ENCODE results near the gene CEBPE.

CEBPE gene

DNA sequence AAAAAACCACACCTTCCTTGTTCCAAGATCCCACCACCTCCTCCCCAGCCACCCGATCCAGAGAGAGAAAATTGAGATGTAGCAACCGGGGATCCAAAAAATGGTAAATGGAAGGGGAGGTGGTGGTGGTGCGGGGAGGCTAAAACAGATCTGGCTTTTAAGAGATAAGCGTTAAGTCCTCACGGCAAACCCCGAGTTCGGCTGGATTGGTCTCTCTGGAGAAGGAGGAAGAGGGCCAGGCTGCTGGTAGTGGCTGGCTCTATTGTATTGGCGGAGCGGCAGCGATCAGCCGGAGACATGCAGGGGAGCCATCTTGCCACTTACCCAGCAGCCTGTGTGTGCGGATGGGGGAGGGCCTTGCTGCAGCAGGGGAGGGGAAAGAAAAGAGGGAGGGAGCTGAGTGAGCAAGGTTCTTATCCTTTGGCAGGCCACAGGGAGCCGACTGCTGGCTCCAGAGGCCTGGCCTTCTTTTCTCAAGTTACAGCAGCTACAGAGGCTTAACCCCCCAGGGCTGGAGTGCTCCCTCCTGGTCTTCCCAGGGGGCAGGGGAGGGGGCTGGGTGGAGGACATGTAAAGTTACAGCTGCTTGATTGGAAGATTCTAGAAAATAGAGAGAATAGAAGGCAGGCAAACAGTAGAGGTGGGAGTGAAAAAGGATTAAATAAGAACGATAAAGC lies 47.7 kb downstream of the CEBPE start:
- H3K4me3 ChIP-seq (ENCODE audit: low read depth, low read length), result peak overlapping the region; percentile 70
- H3K4me2 ChIP-seq (ENCODE audit: low read length), result peak overlapping the region; percentile 85
- H3K9me3 ChIP-seq (ENCODE audit: control insufficient read depth, low read length), result no peaks in the 10 kb centered on the region
- peaks cover 5% of the 10 kb centered on the region for H3K79me2 ChIP-seq
- H2AFZ ChIP-seq, result peak overlapping the region; percentile 74
- no peak overlapping the region for H3K9ac ChIP-seq
- TF ChIP-seq, protein P1, sequence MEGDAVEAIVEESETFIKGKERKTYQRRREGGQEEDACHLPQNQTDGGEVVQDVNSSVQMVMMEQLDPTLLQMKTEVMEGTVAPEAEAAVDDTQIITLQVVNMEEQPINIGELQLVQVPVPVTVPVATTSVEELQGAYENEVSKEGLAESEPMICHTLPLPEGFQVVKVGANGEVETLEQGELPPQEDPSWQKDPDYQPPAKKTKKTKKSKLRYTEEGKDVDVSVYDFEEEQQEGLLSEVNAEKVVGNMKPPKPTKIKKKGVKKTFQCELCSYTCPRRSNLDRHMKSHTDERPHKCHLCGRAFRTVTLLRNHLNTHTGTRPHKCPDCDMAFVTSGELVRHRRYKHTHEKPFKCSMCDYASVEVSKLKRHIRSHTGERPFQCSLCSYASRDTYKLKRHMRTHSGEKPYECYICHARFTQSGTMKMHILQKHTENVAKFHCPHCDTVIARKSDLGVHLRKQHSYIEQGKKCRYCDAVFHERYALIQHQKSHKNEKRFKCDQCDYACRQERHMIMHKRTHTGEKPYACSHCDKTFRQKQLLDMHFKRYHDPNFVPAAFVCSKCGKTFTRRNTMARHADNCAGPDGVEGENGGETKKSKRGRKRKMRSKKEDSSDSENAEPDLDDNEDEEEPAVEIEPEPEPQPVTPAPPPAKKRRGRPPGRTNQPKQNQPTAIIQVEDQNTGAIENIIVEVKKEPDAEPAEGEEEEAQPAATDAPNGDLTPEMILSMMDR (IDR thresholded peaks at IDR 0.05), result no peak
- H3K36me3 ChIP-seq (ENCODE audit: control insufficient read depth, insufficient read depth, low read length), result no peaks in the 10 kb centered on the region
- H3K4me1 ChIP-seq, result peaks cover 24% of the 10 kb centered on the region
- H3K27me3 ChIP-seq (ENCODE audit: control insufficient read depth, insufficient read depth, low read length), result no peaks in the 10 kb centered on the region
- H3K27ac ChIP-seq, result peak overlapping the region; percentile 85

DNA sequence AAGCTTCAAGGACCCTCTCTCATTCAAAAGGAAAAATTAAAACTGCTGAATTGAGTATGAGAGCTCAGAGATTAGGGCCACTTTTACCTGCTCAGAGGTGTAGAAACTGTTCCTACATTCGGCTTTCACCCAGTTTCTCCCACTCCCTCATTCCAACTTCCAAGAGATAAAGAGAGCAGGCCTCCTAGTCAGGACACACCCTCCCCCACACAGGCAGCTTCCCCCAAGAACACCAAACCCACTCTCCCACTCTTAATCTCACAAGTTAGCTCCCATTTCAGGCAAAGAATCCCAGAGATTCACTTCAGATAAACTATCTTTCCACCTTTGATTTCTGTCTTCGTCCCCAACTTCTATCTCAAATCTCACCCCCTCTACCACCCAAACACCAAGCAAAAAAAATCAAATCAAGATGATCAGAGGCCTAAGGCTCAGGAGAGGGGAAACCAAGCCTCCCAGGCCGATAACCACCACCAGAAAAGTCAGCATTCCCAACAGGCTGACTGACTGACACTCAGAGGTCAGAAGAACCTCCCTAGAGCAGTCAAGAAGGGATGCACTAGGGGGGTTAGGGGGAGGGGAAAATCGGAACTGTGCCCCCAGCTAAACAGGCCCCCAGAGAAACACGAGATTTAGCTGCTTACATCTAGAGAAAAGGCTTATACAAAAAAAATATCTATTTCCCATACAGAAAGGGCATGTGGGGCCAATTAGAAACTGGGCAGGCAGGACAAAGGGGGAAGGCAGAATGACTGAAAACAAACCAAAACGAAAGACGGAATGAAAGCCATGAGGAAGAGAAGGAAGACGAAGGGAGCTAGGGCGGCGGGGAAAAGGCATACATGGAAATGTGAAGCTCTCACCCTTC lies 48.6 kb downstream of the CEBPE start:
- TF ChIP-seq, protein P1 (IDR thresholded peaks at IDR 0.05), result no peak
- Histone ChIP-seq H3K4me3 (ENCODE audit: low read depth, low read length) (peak overlapping the region; percentile 70), H3K9me3 (ENCODE audit: control insufficient read depth, low read length) (no peaks in the 10 kb centered on the region), H3K79me2 (peaks cover 8% of the 10 kb centered on the region), H3K27me3 (ENCODE audit: control insufficient read depth, insufficient read depth, low read length) (no peaks in the 10 kb centered on the region), H3K36me3 (ENCODE audit: control insufficient read depth, insufficient read depth, low read length) (no peaks in the 10 kb centered on the region), H2AFZ (no peak overlapping the region), H3K4me2 (ENCODE audit: low read length) (peak overlapping the region; percentile 85), H3K27ac (peak overlapping the region; percentile 85), H3K4me1 (peaks cover 24% of the 10 kb centered on the region), H3K9ac (no peak overlapping the region)

DNA sequence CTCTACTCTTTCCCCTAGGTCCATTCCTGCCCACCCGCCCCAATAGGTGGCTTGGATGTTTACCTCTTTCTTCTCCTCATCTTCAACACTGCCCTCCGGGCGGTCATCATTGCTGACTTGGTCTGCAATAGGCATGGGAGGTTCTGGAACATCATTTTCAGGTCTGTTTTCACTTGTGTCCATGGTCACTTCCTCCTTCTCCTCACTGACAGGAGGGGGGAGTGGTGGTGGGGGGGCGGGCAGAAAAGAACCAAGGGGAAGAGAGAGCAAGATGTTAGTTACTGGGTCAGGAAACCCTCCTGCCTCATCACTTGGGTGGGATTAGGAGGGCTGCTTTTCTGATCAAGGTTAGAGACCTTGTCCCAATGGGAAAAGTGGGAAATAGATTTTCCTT lies 49.6 kb downstream of the CEBPE start:
- TF ChIP-seq, protein P1 (IDR thresholded peaks at IDR 0.05), result no peak
- H2AFZ ChIP-seq, result no peak overlapping the region
- no peak overlapping the region for H3K4me2 ChIP-seq (ENCODE audit: low read length)
- H3K9me3 ChIP-seq (ENCODE audit: control insufficient read depth, low read length), result no peaks in the 10 kb centered on the region
- peaks cover 24% of the 10 kb centered on the region for H3K4me1 ChIP-seq
- peaks cover 8% of the 10 kb centered on the region for H3K79me2 ChIP-seq
- no peak overlapping the region for H3K4me3 ChIP-seq (ENCODE audit: low read depth, low read length)
- H3K27ac ChIP-seq, result no peak overlapping the region
- H3K9ac ChIP-seq, result no peak overlapping the region
- H3K27me3 ChIP-seq (ENCODE audit: control insufficient read depth, insufficient read depth, low read length), result no peaks in the 10 kb centered on the region
- H3K36me3 ChIP-seq (ENCODE audit: control insufficient read depth, insufficient read depth, low read length), result no peaks in the 10 kb centered on the region

DNA sequence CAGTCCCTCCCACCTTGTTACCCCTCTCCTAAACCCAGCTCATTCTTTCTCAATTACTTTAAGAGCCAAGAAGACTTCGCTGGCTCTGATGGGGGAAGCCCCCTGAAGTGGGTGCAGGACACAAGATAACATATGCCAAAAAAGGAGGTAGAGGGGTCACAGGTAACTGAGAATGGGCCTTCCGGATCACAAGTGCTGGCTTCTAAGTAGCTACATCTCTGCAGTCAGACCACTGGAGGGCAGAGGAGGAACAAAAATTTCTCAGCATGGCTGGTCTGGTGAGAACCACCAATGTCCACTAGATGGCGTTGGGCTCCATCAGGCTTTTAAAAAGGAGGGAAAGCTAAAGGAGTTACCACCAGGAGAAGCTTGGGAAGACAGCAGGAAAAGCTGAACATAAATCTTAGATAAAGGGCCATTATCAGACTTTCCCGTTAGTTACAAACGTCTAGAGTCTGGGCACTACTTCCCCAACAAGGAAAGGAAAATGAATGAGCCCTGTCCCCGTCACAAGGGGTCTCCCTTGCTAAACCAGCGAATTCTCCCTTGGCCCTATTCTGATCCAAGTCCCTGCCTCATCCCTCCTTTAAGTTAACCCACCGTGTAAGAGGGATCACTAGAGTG lies 50.2 kb downstream of the CEBPE start:
- no peak overlapping the region for H3K4me2 ChIP-seq (ENCODE audit: low read length)
- H3K9ac ChIP-seq, result no peak overlapping the region
- H3K27ac ChIP-seq, result no peak overlapping the region

More for the DNA sequence above, 50.2 kb downstream of the CEBPE start:
- Histone ChIP-seq H3K79me2 (peaks cover 11% of the 10 kb centered on the region), H3K4me1 (peaks cover 24% of the 10 kb centered on the region), H2AFZ (no peak overlapping the region), H3K9me3 (ENCODE audit: control insufficient read depth, low read length) (no peaks in the 10 kb centered on the region), H3K36me3 (ENCODE audit: control insufficient read depth, insufficient read depth, low read length) (no peaks in the 10 kb centered on the region), H3K27me3 (ENCODE audit: control insufficient read depth, insufficient read depth, low read length) (no peaks in the 10 kb centered on the region), H3K4me3 (ENCODE audit: low read depth, low read length) (no peak overlapping the region)
- TF ChIP-seq, protein P1 (IDR thresholded peaks at IDR 0.05), result peak; percentile 98

Measured in parathyroid adenoma (tissue), 2 donors.